HepG2 (cell line): Measurements from ENCODE around the gene BABAM2. TPM values are rescaled to one million over a fixed set of nuclear protein-coding genes. Genes with fewer than 3 reads are reported as not detected.
A peak's percentile ranks its signal among the peaks of the same experiment; 100 is the strongest.

Experiments used
- ATAC-seq: fragments of 200-7000 bp; cut with Tn5 transposase; 3 replicates; pipeline ENCODE4 v1.9.1; 2020; ENCODE audit warnings: mild to moderate bottlenecking, moderate library complexity
- BruUV-seq: library from RNA; stranded (reverse); fragments of 400-500 nt; replicated peaks from 2 replicates; lab custom pipeline; 2021; lab: Mats Ljungman, UMichigan
- CTCF ChIA-PET: fragments of 300-600 bp; formaldehyde crosslinking; extraction: SDS; loops from one replicate; lab custom pipeline; 2021; ENCODE audit warnings: low total read pairs, inconsistent platforms, low intra/inter-chr PET ratio; lab: Yijun Ruan, JAX
- POLR2A ChIA-PET: fragments of 350-600 bp; sonication (Branson Sonifier 250); formaldehyde crosslinking; loops from one replicate; lab custom pipeline; 2020; ENCODE audit warnings: antibody characterized with exemption, inconsistent platforms; lab: Yijun Ruan, JAX
- DNase-seq: peaks from one replicate; pipeline ENCODE4 v3.0.0-alpha.2; 2015; ENCODE audit warnings: low spot score
- FAIRE-seq: peaks from 3 replicates; lab custom pipeline; 2011; peaks lifted over from hg19 to GRCh38; lab: Jason Lieb, UNC
- H2AFZ ChIP-seq: one replicate; pipeline ENCODE4 v1.6.1; 2011; ENCODE audit warnings: low read length, inconsistent platforms
- H3K27ac ChIP-seq: fragments of 300-600 bp; 3 replicates; pipeline ENCODE4 v1.8.0; 2011; ENCODE audit warnings: mixed run types, mild to moderate bottlenecking, mixed read lengths, low read length, inconsistent platforms; ENCODE audit not compliant: insufficient read depth; ENCODE audit errors: extremely low read length
- H3K27me3 ChIP-seq, 2 experiments: fragments of 200-600 bp in 1 of 2; 2 replicates in 1 of 2; 3 replicates in 1 of 2; pipeline versions ENCODE4 v1.6.0 to v1.8.0; 2011; ENCODE audit warnings: low read length in 2 of 2, mild to moderate bottlenecking in 2 of 2, moderate library complexity in 2 of 2, inconsistent platforms in 1 of 2; ENCODE audit not compliant: insufficient read depth in 2 of 2, control insufficient read depth in 1 of 2
- H3K36me3 ChIP-seq, 2 experiments: fragments of 200-600 bp in 1 of 2; replicated peaks in 1 of 2; 2 replicates in 1 of 2; 3 replicates in 1 of 2; pipeline versions ENCODE4 v1.5.1 to v1.8.0; 2011; ENCODE audit warnings: low read length in 2 of 2, inconsistent platforms in 1 of 2; ENCODE audit not compliant: insufficient read depth in 2 of 2, control insufficient read depth in 1 of 2
- H3K4me1 ChIP-seq: 2 replicates; pipeline ENCODE4 v1.5.1; 2012; ENCODE audit warnings: low read length, inconsistent platforms; ENCODE audit not compliant: insufficient read depth
- H3K4me2 ChIP-seq: 2 replicates; pipeline ENCODE4 v1.6.0; 2011; ENCODE audit warnings: low read depth, low read length, inconsistent platforms
- H3K4me3 ChIP-seq, 3 experiments: fragments of 200-600 bp in 1 of 3; sonication (generic), shearing (Covaris generic) in 1 of 3; replicated peaks in 1 of 3; 2 replicates each; pipeline ENCODE4 v1.5.1; 2011 to 2016; ENCODE audit warnings: low read length in 3 of 3, inconsistent platforms in 2 of 3, low read depth in 2 of 3, mild to moderate bottlenecking in 2 of 3, control low read depth in 1 of 3, mixed read lengths in 1 of 3; ENCODE audit not compliant: insufficient read depth in 1 of 3
- H3K79me2 ChIP-seq: one replicate; pipeline ENCODE4 v1.6.1; 2011; ENCODE audit warnings: low read length, inconsistent platforms; ENCODE audit not compliant: insufficient read depth
- H3K9ac ChIP-seq: 2 replicates; pipeline ENCODE4 v1.6.0; 2011; ENCODE audit warnings: mild to moderate bottlenecking, low read depth, low read length, inconsistent platforms; ENCODE audit not compliant: insufficient read depth
- H3K9me3 ChIP-seq: 2 replicates; pipeline ENCODE4 v1.5.1; 2012; ENCODE audit warnings: mild to moderate bottlenecking, low read length
- H4K20me1 ChIP-seq: 2 replicates; pipeline ENCODE4 v1.6.0; 2011; ENCODE audit warnings: inconsistent platforms, mild to moderate bottlenecking, low read length, moderate library complexity; ENCODE audit not compliant: insufficient read depth
- ATF7 ChIP-seq, 2 experiments: fragments of 450-650 bp in 1 of 2; sonication (generic) in 1 of 2; formaldehyde crosslinking in 1 of 2; IDR thresholded peaks; 2 replicates each; pipeline versions ENCODE4 v1.4.0 to v1.6.1; 2016 to 2020; ENCODE audit warnings: antibody characterized with exemption in 1 of 2, mild to moderate bottlenecking in 1 of 2, missing genetic modification reagents in 1 of 2
- BORCS8-MEF2B ChIP-seq: sonication (generic); formaldehyde crosslinking; IDR thresholded peaks from 2 replicates; pipeline ENCODE4 v1.8.0; 2022; ENCODE audit warnings: mild to moderate bottlenecking, missing genetic modification reagents
- CREB1 ChIP-seq, 2 experiments: fragments of 450-650 bp in 1 of 2; IDR thresholded peaks; 2 replicates each; pipeline ENCODE4 v1.6.1; 2016 to 2017; ENCODE audit warnings: control low read depth in 1 of 2, mild to moderate bottlenecking in 1 of 2, missing compliant biosample characterization in 1 of 2, missing genetic modification characterization in 1 of 2
- NR2F6 ChIP-seq, 2 experiments: IDR thresholded peaks; 2 replicates each; pipeline ENCODE4 v1.6.1; 2016; ENCODE audit warnings: antibody characterized with exemption in 1 of 2, mild to moderate bottlenecking in 1 of 2
- PCBP2 ChIP-seq: fragments of 200-400 bp; formaldehyde crosslinking; optimal IDR thresholded peaks from 2 replicates; pipeline ENCODE3; 2018; ENCODE audit warnings: low read length, low read depth; ENCODE audit not compliant: poor library complexity, severe bottlenecking
- PRMT3 ChIP-seq: sonication (generic); formaldehyde crosslinking; IDR thresholded peaks from 2 replicates; pipeline ENCODE4 v1.8.1; 2022; ENCODE audit warnings: low read depth, mild to moderate bottlenecking, moderate library complexity, missing genetic modification reagents, borderline replicate concordance
- REL ChIP-seq: sonication (generic); formaldehyde crosslinking; conservative IDR thresholded peaks from 2 replicates; pipeline ENCODE4 v1.8.0; 2022; ENCODE audit warnings: mild to moderate bottlenecking, missing genetic modification reagents, moderate library complexity
- SNAPC2 ChIP-seq: sonication (generic); formaldehyde crosslinking; IDR thresholded peaks from 2 replicates; pipeline ENCODE4 v1.8.1; 2022; ENCODE audit warnings: mild to moderate bottlenecking, missing genetic modification reagents
- SRY ChIP-seq: sonication (generic); formaldehyde crosslinking; IDR thresholded peaks from 2 replicates; pipeline ENCODE4 v1.8.0; 2022; ENCODE audit warnings: mild to moderate bottlenecking, missing genetic modification reagents
- ZNF720 ChIP-seq: sonication (generic); formaldehyde crosslinking; IDR thresholded peaks from 2 replicates; pipeline ENCODE4 v1.4.0; 2020; ENCODE audit warnings: missing genetic modification reagents
- ZNF747 ChIP-seq: sonication (generic); formaldehyde crosslinking; IDR thresholded peaks from 2 replicates; pipeline ENCODE4 v1.8.1; 2023; ENCODE audit warnings: missing genetic modification reagents, mild to moderate bottlenecking, borderline replicate concordance
- WGBS: methylation state at CpG from one replicate; pipeline ENCODE4 v1.1.6; 2017; ENCODE audit warnings: low lambda C conversion rate; 5-methylcytosine and 5-hydroxymethylcytosine counted together
- in situ Hi-C: cut with HindIII; loops from 2 replicates; pipeline ENCODE4 v1.10.0; 2017; ENCODE audit warnings: low pct_unique_long_range_greater_than_20kb; ENCODE audit not compliant: extremely low pct_ligation_motif_present
- intact Hi-C: fragments of 100-400 bp; cut with micrococcal nuclease; formaldehyde crosslinking; loops from one replicate; pipeline ENCODE4 v1.10.0; 2022; ENCODE audit not compliant: unreplicated experiment
- polyA plus RNA-seq, 8 experiments: library from polyadenylated mRNA; depleted of rRNA in 3 of 8; stranded (reverse) in 7 of 8; unstranded in 1 of 8; fragments of >200 nt; fragmentation: Illumina TruSeq in 4 of 8; extraction: Trizol in 4 of 8; gene quantifications; 2 replicates each; pipeline versions ENCODE4 v1.2.1 to v1.2.3, GENCODE V29; 2011 to 2016; ENCODE audit warnings: low read depth in 4 of 8, missing spikeins in 1 of 8, mixed read lengths in 1 of 8; ENCODE audit not compliant: insufficient read depth in 1 of 8
- total RNA-seq, 5 experiments: library from RNA; depleted of rRNA; stranded (reverse); fragments of >200 nt; fragmentation: Illumina TruSeq; extraction: Trizol; gene quantifications; 2 replicates each; pipeline ENCODE4 v1.2.3, GENCODE V29; 2016; ENCODE audit warnings: low read depth in 1 of 5
- TF ChIP-seq, protein P1 (sequence below): sonication (generic); formaldehyde crosslinking; IDR thresholded peaks from 2 replicates; pipeline ENCODE4 v1.4.0; 2020; ENCODE audit warnings: missing genetic modification reagents
- TF ChIP-seq, protein P2 (sequence below): sonication (generic); formaldehyde crosslinking; IDR thresholded peaks from 2 replicates; pipeline ENCODE4 v1.5.1; 2020; ENCODE audit warnings: missing genetic modification reagents, mild to moderate bottlenecking, borderline replicate concordance

Gene BABAM2
- total and polyA plus RNA-seq, 2 of the 13 experiments (the other 11 are each of a cell fraction or from before 2014, with no cell fraction given): 24.9 to 28.0 TPM

DNA sequence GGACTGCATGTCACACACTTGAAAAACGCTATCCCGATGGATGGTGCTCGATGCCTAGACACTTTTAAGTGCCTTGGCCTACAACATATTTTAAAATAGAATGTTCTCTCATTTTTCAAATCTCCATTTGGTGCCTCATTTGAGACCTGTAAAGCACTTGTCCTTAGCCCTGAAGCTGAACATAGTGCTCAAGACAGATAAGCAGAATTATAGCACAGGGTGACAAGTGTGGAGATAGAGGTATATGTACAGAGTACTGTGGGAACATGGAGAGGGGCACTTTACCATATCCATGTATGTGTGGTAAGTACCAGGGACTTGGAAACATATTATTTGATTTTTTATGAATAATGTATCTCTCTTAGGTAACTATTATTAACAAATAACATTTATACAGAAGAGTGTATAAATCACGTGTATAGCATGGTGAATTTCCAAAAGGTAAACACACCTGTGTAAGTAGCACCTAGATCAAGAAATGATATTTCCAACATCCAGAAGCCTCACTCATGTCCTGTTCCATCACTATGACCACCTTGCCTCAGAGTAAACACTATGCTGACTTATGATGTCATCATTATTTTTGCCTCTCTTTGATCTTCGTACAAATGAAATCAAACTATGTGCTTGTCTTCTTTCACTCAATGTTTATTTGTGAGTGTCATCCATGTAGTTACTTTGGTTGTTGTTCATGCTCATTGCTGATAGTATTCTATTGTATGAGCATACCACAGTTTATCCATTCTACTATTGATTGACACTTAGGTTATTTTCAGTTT is 103.6 kb downstream of the BABAM2 start:
- no peak overlapping the region for H3K4me2 ChIP-seq
- no peak overlapping the region for H3K4me3 ChIP-seq
- FAIRE-seq: no peak
- no peaks in the 10 kb centered on the region for H3K79me2 ChIP-seq
- H2AFZ ChIP-seq: no peak overlapping the region
- H3K27ac ChIP-seq: no peak overlapping the region
- H3K4me1 ChIP-seq: peaks cover 6% of the 10 kb centered on the region; the same call in 1 of the 2 replicates
- BruUV-seq: no TSS peak
- 92% methylated on average over 5 of the region's 5 CpGs for WGBS
- no peak overlapping the region for H3K9ac ChIP-seq
- no peaks in the 10 kb centered on the region for H3K27me3 ChIP-seq
- H3K9me3 ChIP-seq: no peaks in the 10 kb centered on the region
- in situ Hi-C loops: no loop called here
- TF ChIP-seq BORCS8-MEF2B: no peak
- TF ChIP-seq ATF7 (IDR thresholded peaks at IDR 0.05): peak; percentile 98
- no peak for TF ChIP-seq ATF7 (CRISPR knock-in tag; IDR thresholded peaks at IDR 0.05)
- peak; percentile 86 for TF ChIP-seq CREB1 (IDR thresholded peaks at IDR 0.05)
- no peak for TF ChIP-seq CREB1 (CRISPR knock-in tag; IDR thresholded peaks at IDR 0.05)
- TF ChIP-seq, all 625 proteins: peak for 2
- no peak for ATAC-seq
- Histone ChIP-seq H4K20me1 (no peaks in the 10 kb centered on the region), H3K36me3 (peaks cover 0 to 5% of the 10 kb centered on the region in 2 experiments; a peak in 1 of 5 replicates)
- no peak for DNase-seq
- CTCF ChIA-PET: no interaction called here
- intact Hi-C loops: no loop called here
- POLR2A ChIA-PET: no interaction called here

DNA sequence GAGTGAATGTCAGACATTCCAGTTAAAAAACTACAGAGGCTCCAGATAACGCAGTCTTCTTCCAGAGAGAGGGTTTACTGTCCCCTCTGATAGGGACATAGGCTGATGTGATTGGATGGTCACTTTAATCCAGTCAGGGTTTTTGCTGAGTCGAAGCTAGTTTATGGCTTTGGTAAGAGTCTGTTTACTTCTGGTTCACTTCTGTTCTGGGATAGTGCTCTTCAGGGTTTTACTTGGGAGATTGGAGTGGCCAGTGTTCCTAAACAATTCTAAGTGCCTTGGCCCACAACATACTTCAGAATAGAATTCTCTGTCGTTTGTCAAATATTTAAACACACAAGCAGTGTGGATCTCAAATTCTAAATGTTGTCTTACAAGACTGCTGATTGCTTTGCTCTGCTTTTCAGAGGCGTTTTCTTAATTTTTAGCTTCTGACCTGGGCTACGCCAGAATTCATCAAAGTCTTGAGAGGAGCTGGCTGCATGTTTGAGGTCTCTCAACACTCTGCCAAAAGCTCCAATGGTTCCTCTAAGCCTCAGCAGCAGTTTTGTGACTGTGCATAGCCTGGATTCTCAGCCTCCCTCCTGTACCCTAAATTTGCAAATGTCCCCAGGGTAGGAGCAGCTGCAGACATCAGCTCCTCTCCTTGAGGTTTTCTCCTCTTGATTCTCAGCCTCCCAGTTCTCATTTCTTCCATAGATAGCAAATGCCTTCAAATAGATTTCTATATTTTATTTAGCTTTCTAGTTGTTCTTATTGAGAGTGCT is 105.8 kb downstream of the BABAM2 start:
- 86% methylated on average over 5 of the region's 5 CpGs for WGBS
- Histone ChIP-seq H3K9ac (no peak overlapping the region), H3K4me1 (peaks cover 6% of the 10 kb centered on the region; the same call in 1 of the 2 replicates), H3K27me3 (no peaks in the 10 kb centered on the region), H4K20me1 (no peaks in the 10 kb centered on the region), H3K36me3 (peaks cover 0 to 5% of the 10 kb centered on the region in 2 experiments; a peak in 1 of 5 replicates), H3K9me3 (no peaks in the 10 kb centered on the region), H2AFZ (no peak overlapping the region), H3K4me3 (no peak overlapping the region), H3K79me2 (no peaks in the 10 kb centered on the region), H3K27ac (no peak overlapping the region), H3K4me2 (no peak overlapping the region)
- DNase-seq: no peak
- ChIA-PET CTCF (no interaction called here), POLR2A (no interaction called here)
- in situ Hi-C loops: no loop called here
- no peak for FAIRE-seq
- ATAC-seq: no peak
- no TSS peak for BruUV-seq
- intact Hi-C loops: no loop called here
- TF ChIP-seq PRMT3 (CRISPR knock-in tag) (no peak), NR2F6 (IDR thresholded peaks at IDR 0.05) (no peak), NR2F6 (CRISPR knock-in tag; IDR thresholded peaks at IDR 0.05) (no peak), PCBP2 (no peak), REL (CRISPR knock-in tag) (no peak), SRY (CRISPR knock-in tag) (no peak), ZNF720 (CRISPR knock-in tag) (no peak), ZNF747 (CRISPR knock-in tag) (no peak), SNAPC2 (CRISPR knock-in tag) (no peak)
- TF ChIP-seq, protein P1, sequence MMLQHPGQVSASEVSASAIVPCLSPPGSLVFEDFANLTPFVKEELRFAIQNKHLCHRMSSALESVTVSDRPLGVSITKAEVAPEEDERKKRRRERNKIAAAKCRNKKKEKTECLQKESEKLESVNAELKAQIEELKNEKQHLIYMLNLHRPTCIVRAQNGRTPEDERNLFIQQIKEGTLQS (CRISPR knock-in tag): no peak
- TF ChIP-seq, protein P2, sequence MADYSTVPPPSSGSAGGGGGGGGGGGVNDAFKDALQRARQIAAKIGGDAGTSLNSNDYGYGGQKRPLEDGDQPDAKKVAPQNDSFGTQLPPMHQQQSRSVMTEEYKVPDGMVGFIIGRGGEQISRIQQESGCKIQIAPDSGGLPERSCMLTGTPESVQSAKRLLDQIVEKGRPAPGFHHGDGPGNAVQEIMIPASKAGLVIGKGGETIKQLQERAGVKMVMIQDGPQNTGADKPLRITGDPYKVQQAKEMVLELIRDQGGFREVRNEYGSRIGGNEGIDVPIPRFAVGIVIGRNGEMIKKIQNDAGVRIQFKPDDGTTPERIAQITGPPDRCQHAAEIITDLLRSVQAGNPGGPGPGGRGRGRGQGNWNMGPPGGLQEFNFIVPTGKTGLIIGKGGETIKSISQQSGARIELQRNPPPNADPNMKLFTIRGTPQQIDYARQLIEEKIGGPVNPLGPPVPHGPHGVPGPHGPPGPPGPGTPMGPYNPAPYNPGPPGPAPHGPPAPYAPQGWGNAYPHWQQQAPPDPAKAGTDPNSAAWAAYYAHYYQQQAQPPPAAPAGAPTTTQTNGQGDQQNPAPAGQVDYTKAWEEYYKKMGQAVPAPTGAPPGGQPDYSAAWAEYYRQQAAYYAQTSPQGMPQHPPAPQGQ: no peak
